GM21576 (cell line): ENCODE measurements around the gene OFD1.

ENCODE experiments used
- ATAC-seq: cut with Tn5 transposase; IDR thresholded peaks from one replicate; pipeline ENCODE4 v1.9.1; 2021; ENCODE audit warnings: mild to moderate bottlenecking, moderate library complexity; ENCODE audit not compliant: unreplicated experiment

Gene OFD1, protein sequence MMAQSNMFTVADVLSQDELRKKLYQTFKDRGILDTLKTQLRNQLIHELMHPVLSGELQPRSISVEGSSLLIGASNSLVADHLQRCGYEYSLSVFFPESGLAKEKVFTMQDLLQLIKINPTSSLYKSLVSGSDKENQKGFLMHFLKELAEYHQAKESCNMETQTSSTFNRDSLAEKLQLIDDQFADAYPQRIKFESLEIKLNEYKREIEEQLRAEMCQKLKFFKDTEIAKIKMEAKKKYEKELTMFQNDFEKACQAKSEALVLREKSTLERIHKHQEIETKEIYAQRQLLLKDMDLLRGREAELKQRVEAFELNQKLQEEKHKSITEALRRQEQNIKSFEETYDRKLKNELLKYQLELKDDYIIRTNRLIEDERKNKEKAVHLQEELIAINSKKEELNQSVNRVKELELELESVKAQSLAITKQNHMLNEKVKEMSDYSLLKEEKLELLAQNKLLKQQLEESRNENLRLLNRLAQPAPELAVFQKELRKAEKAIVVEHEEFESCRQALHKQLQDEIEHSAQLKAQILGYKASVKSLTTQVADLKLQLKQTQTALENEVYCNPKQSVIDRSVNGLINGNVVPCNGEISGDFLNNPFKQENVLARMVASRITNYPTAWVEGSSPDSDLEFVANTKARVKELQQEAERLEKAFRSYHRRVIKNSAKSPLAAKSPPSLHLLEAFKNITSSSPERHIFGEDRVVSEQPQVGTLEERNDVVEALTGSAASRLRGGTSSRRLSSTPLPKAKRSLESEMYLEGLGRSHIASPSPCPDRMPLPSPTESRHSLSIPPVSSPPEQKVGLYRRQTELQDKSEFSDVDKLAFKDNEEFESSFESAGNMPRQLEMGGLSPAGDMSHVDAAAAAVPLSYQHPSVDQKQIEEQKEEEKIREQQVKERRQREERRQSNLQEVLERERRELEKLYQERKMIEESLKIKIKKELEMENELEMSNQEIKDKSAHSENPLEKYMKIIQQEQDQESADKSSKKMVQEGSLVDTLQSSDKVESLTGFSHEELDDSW

DNA sequence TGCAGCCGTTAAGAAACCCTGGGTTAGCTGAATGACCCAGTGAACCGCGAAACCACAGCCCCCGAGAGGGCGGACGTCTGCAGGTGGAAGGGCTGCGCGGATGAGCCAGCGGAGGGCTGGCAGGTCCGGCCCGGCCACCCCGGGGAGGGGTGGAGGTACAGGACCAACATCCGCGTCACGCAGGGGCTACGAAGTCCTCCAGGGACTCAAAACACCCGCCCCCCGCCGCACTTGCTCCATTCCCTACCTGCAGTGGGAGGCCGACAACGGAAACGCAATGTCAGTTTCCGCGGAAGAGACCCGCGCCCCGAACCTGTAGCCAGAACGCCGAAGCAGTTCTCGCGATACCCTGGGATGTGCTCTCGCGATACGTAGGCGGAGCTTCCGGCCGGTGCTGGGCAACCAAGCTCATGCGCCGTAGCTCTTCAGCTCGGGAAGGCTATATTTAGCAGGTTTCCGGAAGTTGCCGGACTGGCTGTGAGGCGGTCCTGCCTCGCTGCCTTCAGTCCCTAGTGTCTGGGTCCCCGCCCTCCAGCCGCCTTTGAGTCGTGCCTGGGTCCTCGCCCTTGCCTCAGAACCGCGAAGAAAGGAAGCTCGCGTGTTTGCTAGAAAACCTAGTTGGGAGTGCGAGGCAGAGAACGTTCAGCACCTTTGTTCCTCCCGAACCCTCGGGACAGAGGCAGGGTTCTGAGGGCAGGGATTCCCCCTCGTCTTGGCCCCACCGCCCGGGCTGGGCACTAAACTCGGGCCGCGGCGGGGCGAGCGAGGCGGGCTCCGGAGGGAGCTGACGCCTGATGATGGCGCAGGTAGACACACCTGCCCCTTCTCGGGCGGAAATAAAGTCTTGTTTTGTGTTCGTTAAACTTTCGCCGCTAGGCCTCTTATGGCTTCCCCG, at the start of gene OFD1, which contains the start of gene TRAPPC2:
TSS of gene OFD1 (plus strand) at position 471 of the 895 bp plus-strand sequence. CDS start at position 795, 324 bp downstream.
TSS of gene TRAPPC2 (minus strand) at position 343 of the 895 bp plus-strand sequence. CDS start 14,657 bp downstream, outside the sequence.
- ATAC-seq, result peak; percentile 91

DNA sequence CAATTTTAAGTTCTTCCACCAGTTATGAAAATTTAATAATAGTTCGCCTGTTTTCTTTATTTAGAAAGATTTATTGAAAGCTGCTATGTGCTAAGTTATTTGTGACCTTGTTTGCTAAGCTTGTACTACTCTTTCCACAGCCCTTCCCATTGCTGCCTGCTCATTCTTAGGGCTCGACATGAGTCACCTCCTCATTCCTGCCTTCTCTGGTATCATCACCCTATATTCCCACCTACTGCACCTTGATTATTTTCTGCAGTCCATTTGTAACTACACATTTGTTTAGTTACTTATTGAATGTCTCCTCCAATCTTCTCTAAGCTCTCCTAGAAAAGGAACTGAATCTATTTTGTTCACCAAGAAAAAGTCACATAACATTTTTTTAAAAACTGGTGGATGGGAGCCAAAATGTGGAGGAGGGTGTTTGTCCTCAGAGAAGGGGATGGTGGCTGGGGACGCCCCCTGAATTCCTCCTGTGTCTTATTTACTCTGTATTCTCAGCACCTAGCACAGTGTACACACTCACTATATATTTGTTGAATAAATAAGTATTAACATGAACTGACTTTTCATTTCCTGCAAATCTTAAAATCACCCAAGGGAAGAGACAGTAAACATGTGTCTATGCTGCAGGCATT, 49.3 kb upstream of the OFD1 start:
- no peak for ATAC-seq

DNA sequence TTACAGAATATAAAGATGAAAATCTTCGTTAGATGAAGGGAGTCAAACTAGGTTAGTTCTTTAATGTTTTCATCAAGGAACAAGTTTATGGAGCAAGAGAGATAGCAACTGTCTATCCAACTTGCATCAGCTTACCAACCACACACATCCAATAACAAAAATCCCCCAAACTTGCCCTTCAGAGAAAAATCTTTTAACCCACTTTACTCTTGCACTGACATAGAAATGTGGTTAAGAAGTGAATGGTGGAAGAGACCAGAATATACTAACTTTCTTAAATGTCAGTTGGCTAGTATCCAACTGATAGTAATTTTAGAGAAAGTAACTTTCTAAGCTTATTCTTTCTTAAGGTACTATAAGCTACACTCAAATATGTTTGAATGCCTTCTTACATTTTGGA, 47.3 kb upstream of the OFD1 start:
- no peak for ATAC-seq

DNA sequence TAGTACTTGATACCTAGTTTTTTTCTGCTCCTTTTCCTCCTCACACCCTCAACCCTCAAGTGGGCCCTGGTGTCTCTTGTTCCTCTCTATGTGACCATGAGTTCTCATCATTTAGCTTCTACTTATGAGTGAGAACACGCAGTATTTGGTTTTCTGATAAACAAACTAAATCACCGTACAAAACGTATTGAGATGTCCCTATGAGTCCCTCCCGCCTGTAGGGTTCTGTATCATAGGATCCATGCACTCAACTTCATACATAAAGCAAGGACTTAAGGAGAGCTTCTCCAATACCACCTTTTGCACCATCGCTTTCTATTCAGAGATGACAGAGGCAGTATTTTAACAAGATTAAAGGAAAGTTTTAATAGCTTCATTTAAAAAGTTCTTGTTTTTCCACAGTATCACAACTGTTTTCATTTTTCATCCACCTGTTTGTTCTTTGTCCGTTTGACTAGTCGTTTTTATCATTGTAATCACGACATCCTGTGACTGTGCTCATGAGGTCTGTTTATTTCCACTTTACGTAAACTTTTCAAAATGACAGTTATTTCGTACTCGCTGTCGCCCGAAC, 46.1 kb upstream of the OFD1 start:
- ATAC-seq, result no peak

DNA sequence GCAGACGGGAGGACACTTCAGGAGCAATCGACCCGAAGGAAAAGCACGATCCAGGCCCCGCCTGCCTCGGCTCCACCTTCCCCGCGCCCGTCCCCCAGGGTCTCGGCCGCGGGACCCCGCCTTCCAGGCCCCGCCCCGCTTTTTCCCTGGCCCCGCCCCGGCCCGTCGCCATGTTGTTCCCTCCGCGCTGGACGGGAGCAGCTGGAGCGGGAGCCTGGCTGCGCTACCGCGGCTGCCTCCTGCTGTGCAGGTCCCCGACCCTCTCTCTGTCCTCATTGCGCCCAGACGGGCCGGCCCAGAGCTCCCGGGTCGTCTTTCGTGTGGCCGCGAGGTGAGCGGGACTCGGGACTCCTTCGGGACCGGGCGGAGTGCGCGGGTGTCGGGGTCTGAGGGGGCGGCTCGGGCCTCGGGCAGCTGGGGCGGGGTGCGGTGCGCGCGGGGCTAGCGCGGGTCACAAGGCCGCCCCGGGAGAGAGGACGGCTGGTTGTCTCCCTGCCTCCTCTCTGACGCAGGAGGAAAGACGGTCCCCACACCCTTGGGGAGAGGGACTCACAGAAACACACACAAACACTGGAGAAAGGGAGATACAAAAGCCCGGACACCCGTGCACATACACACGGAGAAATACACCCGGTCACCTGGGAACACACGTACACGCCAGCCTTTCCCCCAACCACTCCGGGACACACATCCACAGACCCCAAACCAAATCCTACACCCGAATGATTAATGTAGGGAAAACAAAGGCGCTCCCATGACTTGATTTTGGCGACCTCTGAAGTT, 45.4 kb upstream of the OFD1 start, which contains the start of gene RAB9A:
TSS of gene RAB9A (plus strand) at position 171 of the 783 bp plus-strand sequence. CDS start 19,619 bp downstream, outside the sequence.
- peak; percentile 66 for ATAC-seq

DNA sequence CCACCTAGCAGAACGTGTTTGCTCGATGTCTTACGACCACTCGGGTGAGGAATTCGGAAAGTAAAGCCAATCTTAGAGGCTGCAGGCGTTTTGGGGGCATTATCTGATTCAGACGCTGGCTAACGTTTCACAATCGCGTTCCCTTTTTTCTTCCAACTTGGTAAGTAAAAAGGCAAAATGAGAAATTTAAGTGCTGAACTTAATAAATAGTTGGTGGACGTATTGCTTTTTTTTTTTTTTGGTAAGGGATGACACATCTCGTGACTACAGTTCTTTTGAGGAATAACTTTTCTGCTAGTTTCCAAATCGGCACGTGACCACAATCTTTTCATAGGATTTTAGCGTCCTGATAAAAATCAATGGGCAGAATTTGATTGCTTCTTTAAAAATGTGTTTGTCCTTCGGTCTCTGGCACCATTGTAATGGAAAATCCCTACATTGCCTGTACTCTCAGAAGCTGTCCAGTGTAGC, 44.8 kb upstream of the OFD1 start:
- no peak for ATAC-seq

DNA sequence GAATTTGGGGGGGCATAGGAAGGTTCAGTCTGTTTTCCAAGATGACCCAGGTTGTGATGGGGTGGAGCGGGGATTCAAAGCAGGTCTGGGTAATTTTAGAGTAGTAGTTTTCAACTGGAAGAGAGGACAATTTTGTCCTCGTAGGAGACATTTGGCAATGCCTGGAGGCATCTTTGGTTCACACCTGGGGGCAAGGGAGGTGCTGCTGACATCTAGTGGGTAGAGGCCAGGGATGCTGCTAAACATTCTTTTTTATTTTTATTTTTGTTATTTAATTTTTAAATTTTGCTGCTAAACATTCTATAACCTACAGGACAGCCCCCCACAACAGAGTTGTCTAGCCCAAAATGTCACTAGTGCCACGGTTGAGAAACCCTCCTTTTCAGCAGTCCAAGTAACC, 43.7 kb upstream of the OFD1 start:
- ATAC-seq, result no peak

DNA sequence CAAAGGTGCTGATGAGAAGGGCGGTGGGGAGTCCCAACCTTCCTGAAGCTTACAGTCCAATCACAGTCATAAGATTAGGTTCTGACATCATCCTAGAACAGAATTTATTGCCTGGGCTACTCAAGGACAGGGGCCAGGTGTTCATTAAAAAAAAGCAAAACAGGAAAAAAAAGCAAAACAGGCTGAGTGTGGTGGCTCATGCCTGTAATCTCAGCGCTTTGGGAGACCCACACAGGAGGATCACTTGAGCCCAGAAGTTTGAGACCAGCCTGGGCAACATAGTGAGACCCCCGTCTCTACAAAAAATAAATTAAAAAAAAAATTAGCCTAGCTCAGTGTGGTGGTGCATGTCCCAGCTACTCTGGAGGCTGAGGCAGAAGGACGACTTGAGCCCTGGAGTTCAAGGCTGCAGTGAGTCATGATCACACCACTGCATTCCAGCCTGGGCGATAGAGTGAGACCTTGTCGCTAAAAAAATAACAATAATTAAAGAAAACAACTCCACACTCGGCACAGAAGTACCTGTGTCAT, 42.6 kb upstream of the OFD1 start:
- no peak for ATAC-seq

DNA sequence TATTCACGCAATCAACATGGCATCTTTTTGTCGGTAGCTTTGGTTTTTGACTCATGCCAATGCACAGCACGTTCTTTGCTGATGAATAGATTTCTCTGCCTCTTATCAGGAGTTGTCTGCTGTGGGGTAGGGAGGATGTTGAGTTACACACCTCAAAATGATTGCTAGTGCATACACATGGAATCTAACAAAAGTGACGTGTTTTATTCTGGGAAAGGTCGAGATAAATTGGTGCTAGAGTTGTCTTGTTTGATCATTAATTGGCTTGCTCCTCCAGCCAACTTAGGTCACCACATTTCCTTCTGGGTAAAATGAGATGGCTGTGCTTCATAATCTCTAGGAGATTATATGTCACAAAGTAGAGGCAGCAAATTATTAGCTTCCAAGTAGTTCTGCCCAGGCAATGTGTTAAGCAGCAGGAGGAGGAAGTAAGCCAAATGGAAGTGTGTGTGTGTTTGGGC, 41.7 kb upstream of the OFD1 start:
- ATAC-seq, result no peak

DNA sequence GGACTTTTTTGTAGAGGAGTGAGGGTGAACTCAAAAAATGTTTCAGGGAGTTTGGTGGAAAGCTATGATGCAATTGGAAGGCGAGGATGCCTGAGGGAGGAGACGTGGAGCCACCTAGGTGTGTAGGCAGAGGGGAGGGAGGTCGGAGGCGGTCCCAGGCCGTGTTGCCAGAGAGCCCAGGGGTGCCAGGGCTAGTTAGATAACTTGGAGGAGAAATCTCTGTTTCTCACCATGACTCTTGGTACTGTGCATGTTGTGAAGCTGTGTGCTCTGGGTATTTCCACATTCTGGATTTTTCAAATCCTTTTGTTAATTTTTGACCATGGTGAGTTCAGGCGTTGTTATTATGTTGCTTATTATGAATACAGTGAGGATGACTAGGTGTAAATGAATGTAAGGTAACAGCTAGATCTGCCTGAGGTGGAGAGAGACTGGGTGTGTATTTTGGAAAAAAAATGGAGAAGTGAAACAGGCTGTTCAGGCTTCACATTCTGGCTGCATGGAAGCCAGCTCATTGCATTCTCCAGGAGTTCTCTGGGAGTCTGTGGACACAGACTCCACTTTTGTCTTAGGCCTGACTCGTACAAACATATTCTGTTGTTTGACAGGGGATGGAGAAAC, 41.1 kb upstream of the OFD1 start:
- ATAC-seq, result no peak

DNA sequence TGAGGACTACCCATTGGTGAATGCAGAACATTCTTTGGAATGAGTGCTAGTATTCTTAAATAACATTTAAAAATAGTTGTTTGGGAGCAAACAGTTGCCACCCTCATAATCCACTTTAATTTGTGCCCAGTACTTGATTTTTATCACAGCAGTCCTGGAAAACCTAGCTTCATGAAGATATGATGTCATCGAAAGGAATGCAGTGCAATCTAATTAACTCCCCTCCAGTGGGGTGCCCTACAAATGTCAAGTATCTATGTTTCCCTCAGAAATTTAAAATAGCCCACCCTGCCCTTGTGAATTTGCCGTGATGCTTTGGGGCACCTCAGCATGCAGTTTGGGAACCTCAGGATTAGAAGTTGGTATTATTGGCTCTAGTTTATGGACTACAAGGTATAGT, 40.2 kb upstream of the OFD1 start:
- no peak for ATAC-seq

DNA sequence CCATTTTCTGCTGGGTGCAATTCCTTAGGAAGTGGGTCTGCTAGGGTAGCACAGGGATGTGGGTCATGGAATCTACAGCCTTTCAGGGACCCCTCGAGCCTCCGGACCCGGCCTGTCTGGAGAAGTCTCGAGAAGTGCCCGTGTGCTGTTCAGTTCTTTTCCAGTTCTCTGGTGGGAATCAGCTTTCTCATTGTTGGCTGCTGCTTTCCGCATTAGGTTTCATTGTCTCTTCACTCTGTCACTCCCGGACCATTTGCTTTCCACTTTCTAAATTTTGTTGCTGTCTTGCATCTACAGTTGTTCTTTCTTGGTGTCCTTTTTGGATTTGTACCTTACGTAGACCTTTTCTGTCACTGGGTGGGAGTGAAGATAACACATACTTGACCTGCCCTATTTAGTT, 39.6 kb upstream of the OFD1 start:
- ATAC-seq, result no peak

DNA sequence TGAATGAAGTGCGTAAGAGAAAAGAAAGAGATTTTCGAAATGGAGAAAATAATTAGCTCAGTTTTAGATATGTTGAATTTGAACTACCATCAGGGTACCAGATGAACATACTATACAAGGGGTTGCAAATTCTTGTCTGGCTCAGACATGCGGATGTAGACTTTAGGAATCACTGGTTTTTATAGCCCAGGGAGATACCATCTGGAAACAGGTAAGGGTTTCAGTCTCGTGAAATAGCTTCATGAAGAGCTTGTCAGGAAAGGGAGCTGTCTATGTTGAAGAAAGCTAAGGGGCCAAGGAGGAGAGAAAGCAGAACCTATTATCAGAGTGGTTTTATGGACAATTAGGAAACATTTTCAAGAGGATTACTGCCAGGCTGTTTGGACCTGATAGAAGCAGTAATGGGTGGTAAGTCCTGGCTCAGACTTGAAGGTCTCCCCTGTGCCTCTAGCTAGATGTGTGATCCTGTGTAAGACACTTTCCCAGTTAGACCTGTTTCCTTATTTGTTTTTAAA, 38.9 kb upstream of the OFD1 start:
- no peak for ATAC-seq

DNA sequence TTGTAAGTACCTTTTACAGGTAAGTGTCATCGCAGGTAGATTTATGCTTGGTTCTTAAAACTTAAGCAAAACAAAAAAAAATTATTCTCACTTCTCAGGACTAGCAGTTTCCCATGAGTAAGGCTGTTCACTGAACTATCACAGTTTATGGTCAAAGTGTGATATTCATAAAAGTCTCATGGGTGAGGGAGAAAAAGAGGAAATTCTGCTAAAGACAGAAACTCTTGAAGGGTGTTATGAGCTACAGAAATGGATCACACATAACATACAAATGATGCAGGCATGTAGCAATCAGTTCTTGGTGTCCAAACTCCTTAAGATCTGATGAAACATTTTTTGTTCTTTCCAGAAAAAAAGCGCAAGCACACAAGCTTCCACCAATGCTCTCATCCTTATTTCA, 37.1 kb upstream of the OFD1 start:
- peak; percentile 39 for ATAC-seq

DNA sequence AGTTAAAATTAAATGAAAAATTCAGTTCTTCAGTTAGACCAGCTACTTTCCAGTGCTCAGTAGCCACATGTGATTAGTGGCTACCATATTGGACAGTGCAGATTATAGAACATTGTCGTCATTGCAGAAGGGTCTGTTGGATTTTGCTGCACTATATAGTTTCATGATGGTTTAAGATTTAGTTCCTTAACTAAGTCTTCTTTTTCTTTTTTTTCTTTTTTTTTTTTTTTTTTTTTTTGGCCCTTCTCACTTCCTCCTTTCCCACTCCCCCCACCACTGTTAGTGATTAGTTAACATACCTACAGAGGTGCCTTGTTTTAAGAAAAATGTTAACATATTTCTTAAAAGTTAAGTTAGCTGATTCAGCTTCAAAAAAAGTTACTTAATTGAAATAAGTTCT, 36.6 kb upstream of the OFD1 start:
- no peak for ATAC-seq

DNA sequence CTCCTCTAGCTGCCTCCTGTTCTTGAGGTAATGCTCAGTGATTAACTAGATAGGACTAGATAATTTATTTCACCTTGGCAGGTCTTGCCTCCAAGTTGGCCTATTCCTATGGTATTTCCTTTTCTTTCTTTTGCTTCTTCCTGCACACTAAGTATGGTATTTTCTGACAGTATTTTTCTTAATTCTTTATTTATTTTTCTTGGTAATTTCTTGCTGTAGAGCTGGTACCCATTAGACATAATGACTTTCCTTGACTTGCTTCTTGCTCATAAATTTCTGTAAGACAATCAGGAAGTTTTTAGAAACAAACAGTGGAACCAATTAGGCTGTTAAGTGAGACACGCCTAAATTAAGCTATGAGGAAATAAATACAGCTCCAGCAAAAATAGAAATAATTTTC, 36.1 kb upstream of the OFD1 start:
- ATAC-seq, result no peak

DNA sequence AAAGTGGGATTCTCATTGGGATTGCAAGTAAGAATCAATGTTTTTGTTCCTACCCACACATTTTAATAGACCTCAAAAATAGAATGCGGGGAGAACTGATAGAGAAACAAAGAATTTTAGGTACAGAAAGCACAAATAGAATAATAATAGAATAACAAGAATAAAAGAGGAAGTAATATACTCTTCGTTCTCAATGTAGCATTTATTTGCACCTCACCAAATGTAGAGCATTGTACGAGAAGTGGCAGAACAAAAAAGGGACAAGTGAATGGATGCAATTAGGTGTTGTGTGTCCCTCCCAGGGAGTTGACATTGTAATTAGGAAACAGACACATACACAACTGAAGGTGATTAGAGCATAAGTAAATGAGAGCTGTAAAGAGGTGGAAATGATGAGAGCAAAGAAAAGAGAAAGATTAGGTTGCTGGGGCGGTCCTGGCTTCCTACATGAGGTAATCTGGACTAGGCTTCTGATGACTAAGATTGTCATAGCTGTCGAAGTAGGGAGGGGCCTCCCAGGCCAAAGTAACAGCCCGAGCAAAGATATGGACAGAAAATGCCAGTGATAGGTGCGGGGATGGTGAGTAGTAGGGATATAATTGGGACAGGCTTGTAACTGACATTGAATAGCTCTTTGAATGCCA, 35.2 kb upstream of the OFD1 start:
- ATAC-seq, result peak; percentile 45
